Head of caudate nucleus (tissue), 42 donors: ENCODE data around the gene F10.

Experiments
- DNase-seq, 42 donors: peaks; one replicate each; pipeline versions ENCODE4 v3.0.0 to v3.0.0-alpha.2; 2020 to 2021; ENCODE audit warnings: mixed read lengths in 7 of 42
- intact Hi-C: fragments of 100-400 bp; cut with DNase I; formaldehyde crosslinking; loops from one replicate; pipeline ENCODE4 v1.15.0; 2022

The F10 gene

GRCh38 chr13:113084943-113085540 lies 37.6 kb upstream of the F10 start:
- intact Hi-C loops, result no loop called here
- no peak for DNase-seq

GRCh38 chr13:113086031-113086750 lies 36.4 kb upstream of the F10 start:
- DNase-seq, result no peak
- intact Hi-C loops, result no loop called here

- intact Hi-C loops, result no loop called here
- DNase-seq, result no peak
Observed at GRCh38 chr13:113086991-113087922, 35.3 kb upstream of the F10 start.

GRCh38 chr13:113087923-113088690 lies 34.5 kb upstream of the F10 start:
- peak in 3 of 42 donors; percentile 5 to 21 (median 20) for DNase-seq
- intact Hi-C loops, result no loop called here

- intact Hi-C loops, result no loop called here
- DNase-seq, result peak in 2 of 42 donors; percentile 25 to 27
Observed at GRCh38 chr13:113088691-113089020, 33.9 kb upstream of the F10 start.

- intact Hi-C loops, result no loop called here
- peak in 2 of 42 donors; percentile 5 to 23 for DNase-seq
Observed at GRCh38 chr13:113089693-113090414, 32.7 kb upstream of the F10 start.

GRCh38 chr13:113090415-113090770 lies 32.2 kb upstream of the F10 start:
- peak in 2 of 42 donors; percentile 3 to 27 for DNase-seq
- intact Hi-C loops, result no loop called here

GRCh38 chr13:113090806-113091205 lies 31.8 kb upstream of the F10 start:
- intact Hi-C loops, result no loop called here
- peak in 2 of 42 donors; percentile 0 to 21 for DNase-seq

- intact Hi-C loops, result no loop called here
- DNase-seq, result peak in 3 of 42 donors; percentile 6 to 23 (median 21)
Observed at GRCh38 chr13:113091211-113091771, 31.3 kb upstream of the F10 start.

GRCh38 chr13:113091891-113092775 lies 30.5 kb upstream of the F10 start:
- DNase-seq, result peak in 3 of 42 donors; percentile 15 to 29 (median 29)
- intact Hi-C loops, result no loop called here

- no peak for DNase-seq
- intact Hi-C loops, result no loop called here
Observed at GRCh38 chr13:113092776-113093579, 29.6 kb upstream of the F10 start.

GRCh38 chr13:113093580-113094409 lies 28.8 kb upstream of the F10 start:
- intact Hi-C loops, result no loop called here
- DNase-seq, result no peak

- DNase-seq, result no peak
- intact Hi-C loops, result no loop called here
Observed at GRCh38 chr13:113094410-113094800, 28.2 kb upstream of the F10 start.

GRCh38 chr13:113095146-113096051 lies 27.2 kb upstream of the F10 start:
- intact Hi-C loops, result no loop called here
- DNase-seq, result no peak
